Calu3 (cell line): ENCODE data around the gene EFCAB6. TPM values are rescaled to one million over a fixed set of nuclear protein-coding genes. Genes with fewer than 3 reads are reported as not detected.

ENCODE experiments used
- BruUV-seq: library from RNA; stranded (reverse); fragments of 400-500 nt; replicated peaks from 2 replicates; lab custom pipeline; 2021; lab: Mats Ljungman, UMichigan
- CTCF ChIA-PET: fragments of 300-600 bp; sonication (Branson Sonifier 250); formaldehyde crosslinking; loops from one replicate; lab custom pipeline; 2022; ENCODE audit warnings: antibody characterized with exemption; lab: Charles Lee
- DNase-seq: peaks from one replicate; pipeline ENCODE4 v3.0.0; 2022
- H3K27ac Mint-ChIP-seq: one replicate; pipeline ENCODE4 v1.8.0; 2022; ENCODE audit warnings: mixed read lengths; ENCODE audit not compliant: unreplicated experiment
- H3K27me3 Mint-ChIP-seq: one replicate; pipeline ENCODE4 v1.8.0; 2022; ENCODE audit warnings: mixed read lengths; ENCODE audit not compliant: unreplicated experiment
- H3K36me3 Mint-ChIP-seq: one replicate; pipeline ENCODE4 v1.8.0; 2022; ENCODE audit warnings: mild to moderate bottlenecking, moderate library complexity, mixed read lengths; ENCODE audit not compliant: insufficient read depth, unreplicated experiment
- H3K4me1 Mint-ChIP-seq: one replicate; pipeline ENCODE4 v1.8.0; 2022; ENCODE audit warnings: mild to moderate bottlenecking, low read depth, mixed read lengths; ENCODE audit not compliant: unreplicated experiment
- H3K4me3 Mint-ChIP-seq: one replicate; pipeline ENCODE4 v1.8.0; 2022; ENCODE audit warnings: mild to moderate bottlenecking, low read depth, moderate library complexity, mixed read lengths; ENCODE audit not compliant: unreplicated experiment
- H3K9me3 Mint-ChIP-seq: one replicate; pipeline ENCODE4 v1.8.0; 2022; ENCODE audit warnings: low read depth, mixed read lengths; ENCODE audit not compliant: unreplicated experiment
- CTCF ChIP-seq: fragments of 200-600 bp; IDR thresholded peaks from one replicate; pipeline ENCODE4 v1.8.0; 2022; ENCODE audit warnings: antibody characterized with exemption; ENCODE audit not compliant: unreplicated experiment
- intact Hi-C: fragments of 100-400 bp; cut with micrococcal nuclease; formaldehyde crosslinking; loops from one replicate; pipeline ENCODE4 v1.10.0; 2022; ENCODE audit not compliant: unreplicated experiment
- total RNA-seq: library from RNA; stranded (reverse); gene quantifications from 2 replicates; pipeline ENCODE4 v1.2.3, GENCODE V29; 2022

EFCAB6 gene
- total RNA-seq, 1 experiment from 2014 or later = 2.2 TPM

GRCh38 chr22:43827926-43828724 lies 16.0 kb upstream of the EFCAB6 start:
- H3K4me1 Mint-ChIP-seq = peaks cover 7% of the 10 kb centered on the region
- intact Hi-C loops = no loop called here
- H3K27ac Mint-ChIP-seq = no peak overlapping the region
- no peaks in the 10 kb centered on the region for H3K9me3 Mint-ChIP-seq
- H3K36me3 Mint-ChIP-seq = no peaks in the 10 kb centered on the region
- CTCF ChIA-PET = no interaction called here
- no peak overlapping the region for H3K4me3 Mint-ChIP-seq
- TF ChIP-seq CTCF = no peak
- BruUV-seq = no TSS peak
- no peak for DNase-seq
- no peaks in the 10 kb centered on the region for H3K27me3 Mint-ChIP-seq

GRCh38 chr22:43827003-43827735 lies 15.1 kb upstream of the EFCAB6 start:
- no peaks in the 10 kb centered on the region for H3K9me3 Mint-ChIP-seq
- no peak for TF ChIP-seq CTCF
- H3K27me3 Mint-ChIP-seq = no peaks in the 10 kb centered on the region
- CTCF ChIA-PET = interaction anchor here (0.5 to 1.0 kb wide), 3 partner anchors 8 to 823 kb away, joined by 3 to 6 read pairs (median 3); no protein-coding TSS in a partner anchor
- intact Hi-C loops = no loop called here
- H3K27ac Mint-ChIP-seq = no peak overlapping the region
- BruUV-seq = no TSS peak
- peaks cover 11% of the 10 kb centered on the region for H3K4me1 Mint-ChIP-seq
- DNase-seq = no peak
- no peak overlapping the region for H3K4me3 Mint-ChIP-seq
- no peaks in the 10 kb centered on the region for H3K36me3 Mint-ChIP-seq

- no peak for TF ChIP-seq CTCF
- Mint-ChIP-seq H3K27me3 (peaks cover 4% of the 10 kb centered on the region), H3K36me3 (no peaks in the 10 kb centered on the region), H3K9me3 (no peaks in the 10 kb centered on the region), H3K4me3 (no peak overlapping the region), H3K27ac (no peak overlapping the region), H3K4me1 (peaks cover 11% of the 10 kb centered on the region)
- intact Hi-C loops = no loop called here
- no TSS peak for BruUV-seq
- CTCF ChIA-PET = interaction anchor here (0.5 to 1.0 kb wide), 3 partner anchors 9 to 824 kb away, joined by 3 to 6 read pairs (median 3); no protein-coding TSS in a partner anchor
- DNase-seq = no peak
Observed at GRCh38 chr22:43826142-43827002, 14.3 kb upstream of the EFCAB6 start.

GRCh38 chr22:43825651-43826050 lies 13.5 kb upstream of the EFCAB6 start:
- TF ChIP-seq CTCF = no peak
- Mint-ChIP-seq H3K36me3 (no peaks in the 10 kb centered on the region), H3K27me3 (peaks cover 11% of the 10 kb centered on the region), H3K9me3 (no peaks in the 10 kb centered on the region), H3K4me3 (no peak overlapping the region), H3K27ac (no peak overlapping the region), H3K4me1 (peaks cover 18% of the 10 kb centered on the region)
- no peak for DNase-seq
- intact Hi-C loops = no loop called here
- no TSS peak for BruUV-seq
- CTCF ChIA-PET = no interaction called here
